Measurements from ENCODE around the gene NINJ2. TPM values are rescaled to one million over a fixed set of nuclear protein-coding genes. Genes with fewer than 3 reads are reported as not detected.
"Not testable (repeated sequence)": the region's sequence is repeated elsewhere in the genome, so short reads cannot be mapped to it uniquely, and the experiment has no call there.

NINJ2 gene
- total RNA-seq (10 to 100 TPM in 1 of 2 donors, 1 to 10 TPM in 1; 5.8 to 14.0 TPM), polyA plus RNA-seq (10 to 100 TPM; 14.6 to 28.4 TPM)
- long read RNA-seq, donor 1: 0 reads
- long read RNA-seq, donor 2: 0 reads
- long read RNA-seq, donor 3, partial matches to known transcripts: 0 of 2 reads
- long read RNA-seq, donor 3, other reads (novel, unspliced or antisense): 0 of 2 reads
- long read RNA-seq, donor 4: 0 reads
- long read RNA-seq, donor 5, partial matches to known transcripts: 0 of 2 reads
- long read RNA-seq, donor 5, other reads (novel, unspliced or antisense): 0 of 2 reads

GRCh38 chr12:663293-663871, at the start of gene NINJ2:
Gene NINJ2 (minus strand): TSS chr12:663445. CDS start chr12:663360, 85 bp downstream.
- ATAC-seq (ENCODE audit: insufficient read depth, low FRiP score) (no peak), DNase-seq (no peak)
- peak within 1 kb of the TSS in 1 of 2 donors; percentile 30 for H3K27ac ChIP-seq (ENCODE audit: low read depth in 1 of 2, low read length in 1 of 2)
- no peaks in the 10 kb centered on the region for H3K36me3 ChIP-seq (ENCODE audit: control insufficient read depth in 4 of 4, insufficient read depth in 4 of 4, low read length in 4 of 4)
- TF ChIP-seq, protein P1, sequence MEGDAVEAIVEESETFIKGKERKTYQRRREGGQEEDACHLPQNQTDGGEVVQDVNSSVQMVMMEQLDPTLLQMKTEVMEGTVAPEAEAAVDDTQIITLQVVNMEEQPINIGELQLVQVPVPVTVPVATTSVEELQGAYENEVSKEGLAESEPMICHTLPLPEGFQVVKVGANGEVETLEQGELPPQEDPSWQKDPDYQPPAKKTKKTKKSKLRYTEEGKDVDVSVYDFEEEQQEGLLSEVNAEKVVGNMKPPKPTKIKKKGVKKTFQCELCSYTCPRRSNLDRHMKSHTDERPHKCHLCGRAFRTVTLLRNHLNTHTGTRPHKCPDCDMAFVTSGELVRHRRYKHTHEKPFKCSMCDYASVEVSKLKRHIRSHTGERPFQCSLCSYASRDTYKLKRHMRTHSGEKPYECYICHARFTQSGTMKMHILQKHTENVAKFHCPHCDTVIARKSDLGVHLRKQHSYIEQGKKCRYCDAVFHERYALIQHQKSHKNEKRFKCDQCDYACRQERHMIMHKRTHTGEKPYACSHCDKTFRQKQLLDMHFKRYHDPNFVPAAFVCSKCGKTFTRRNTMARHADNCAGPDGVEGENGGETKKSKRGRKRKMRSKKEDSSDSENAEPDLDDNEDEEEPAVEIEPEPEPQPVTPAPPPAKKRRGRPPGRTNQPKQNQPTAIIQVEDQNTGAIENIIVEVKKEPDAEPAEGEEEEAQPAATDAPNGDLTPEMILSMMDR (IDR thresholded peaks at IDR 0.05; ENCODE audit: control extremely low read depth, extremely low read depth): no peak
- no peaks in the 10 kb centered on the region for H3K9me3 ChIP-seq (ENCODE audit: control insufficient read depth in 4 of 4, insufficient read depth in 3 of 4, low read length in 3 of 4)
- no peaks in the 10 kb centered on the region for H3K27me3 ChIP-seq (ENCODE audit: control insufficient read depth in 3 of 3, insufficient read depth in 3 of 3, low read length in 2 of 3)
- peaks cover 0 to 9% (median 7%) of the 10 kb centered on the region in 5 donors for H3K4me1 ChIP-seq (ENCODE audit: control insufficient read depth in 5 of 5, insufficient read depth in 5 of 5, low read length in 5 of 5)
- 72 to 76% methylated on average over 17 of the region's 17 CpGs for WGBS, 2 donors
- H3K4me3 ChIP-seq: no peak within 1 kb of the TSS
- no peak within 1 kb of the TSS for H3K9ac ChIP-seq (ENCODE audit: insufficient read depth in 1 of 2, low read length in 2 of 2)

DNA sequence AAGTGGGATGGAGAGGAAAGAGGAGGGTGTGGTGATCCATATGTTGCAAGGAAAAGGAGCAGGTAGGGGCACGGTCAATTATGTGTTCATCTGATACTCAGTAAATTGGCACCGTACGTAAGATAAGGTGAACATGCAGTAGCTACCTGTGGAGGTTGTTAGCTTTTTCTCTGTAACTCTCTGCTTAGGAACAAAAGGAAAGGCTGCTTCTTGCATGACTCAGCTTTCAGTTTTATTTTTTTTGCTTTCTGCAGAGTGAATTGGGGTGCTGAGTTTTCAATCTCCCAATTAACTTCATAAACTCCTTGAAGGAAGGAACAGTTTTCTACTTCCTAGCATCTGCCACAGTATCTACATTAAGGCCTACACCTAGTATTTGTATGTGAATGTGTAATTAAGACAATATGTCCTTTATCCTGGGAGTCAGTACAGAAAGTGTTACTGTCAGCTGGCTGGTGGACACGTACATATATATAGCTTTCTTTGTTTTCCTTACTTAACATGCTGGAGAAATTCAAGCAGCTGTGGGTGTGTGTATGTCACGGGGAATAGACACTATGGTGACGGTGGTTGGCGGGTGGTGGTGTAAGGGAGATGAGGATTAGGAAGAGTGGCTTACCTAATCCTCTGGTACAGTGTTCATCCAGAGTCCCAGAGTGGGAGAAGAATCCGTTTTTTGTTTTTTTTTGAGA, 49.1 kb upstream of the NINJ2 start:
- H3K27ac ChIP-seq (ENCODE audit: low read depth in 1 of 2, low read length in 1 of 2): peak overlapping the region in 1 of 2 donors; percentile 72
- TF ChIP-seq, protein P1 (IDR thresholded peaks at IDR 0.05; ENCODE audit: control extremely low read depth, extremely low read depth): no peak
- H3K27me3 ChIP-seq (ENCODE audit: control insufficient read depth in 3 of 3, insufficient read depth in 3 of 3, low read length in 2 of 3): no peaks in the 10 kb centered on the region
- no peaks in the 10 kb centered on the region for H3K4me1 ChIP-seq (ENCODE audit: control insufficient read depth in 5 of 5, insufficient read depth in 5 of 5, low read length in 5 of 5)
- H3K9me3 ChIP-seq (ENCODE audit: control insufficient read depth in 4 of 4, insufficient read depth in 3 of 4, low read length in 3 of 4): no peaks in the 10 kb centered on the region
- H3K4me3 ChIP-seq: no peak overlapping the region
- WGBS, 2 donors: 68 to 73% methylated on average over 8 of the region's 8 CpGs
- no peaks in the 10 kb centered on the region for H3K36me3 ChIP-seq (ENCODE audit: control insufficient read depth in 4 of 4, insufficient read depth in 4 of 4, low read length in 4 of 4)
- no peak for ATAC-seq (ENCODE audit: insufficient read depth, low FRiP score)
- no peak overlapping the region for H3K9ac ChIP-seq (ENCODE audit: insufficient read depth in 1 of 2, low read length in 2 of 2)
- DNase-seq: no peak

DNA sequence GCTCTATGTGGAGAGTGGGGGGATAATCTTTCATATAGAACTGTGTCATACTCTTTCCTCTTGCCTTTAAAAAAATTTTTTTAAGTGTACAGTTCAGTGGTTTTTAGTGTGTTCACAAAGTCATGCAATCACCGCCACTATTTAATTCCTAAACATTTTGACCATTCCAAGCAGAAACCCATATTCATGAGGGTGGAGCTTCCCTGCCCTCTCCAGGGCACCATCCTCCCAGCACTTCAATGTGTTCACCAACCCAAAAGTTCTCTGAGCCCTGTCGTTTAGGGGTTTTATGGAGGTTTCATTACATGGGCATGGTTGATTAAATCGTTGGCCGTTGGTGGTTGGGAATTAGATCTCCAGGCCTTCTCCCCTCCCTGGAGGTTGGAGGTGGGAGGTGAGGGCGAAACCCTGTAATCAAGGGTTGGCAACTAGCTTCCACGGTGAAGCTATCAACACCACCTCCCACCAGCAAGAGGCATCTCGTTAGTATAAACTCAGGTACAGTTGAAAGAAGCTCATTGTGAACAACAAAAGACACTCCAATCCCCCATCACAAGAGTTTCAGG, 46.3 kb upstream of the NINJ2 start:
- H3K27me3 ChIP-seq (ENCODE audit: control insufficient read depth in 3 of 3, insufficient read depth in 3 of 3, low read length in 2 of 3): no peaks in the 10 kb centered on the region
- WGBS, 2 donors: 89 to 95% methylated on average over 7 of the region's 7 CpGs
- ATAC-seq (ENCODE audit: insufficient read depth, low FRiP score): no peak
- H3K4me1 ChIP-seq (ENCODE audit: control insufficient read depth in 5 of 5, insufficient read depth in 5 of 5, low read length in 5 of 5): peaks cover 0 to 3% (median 0%) of the 10 kb centered on the region in 5 donors
- no peak overlapping the region for H3K27ac ChIP-seq (ENCODE audit: low read depth in 1 of 2, low read length in 1 of 2)
- H3K36me3 ChIP-seq (ENCODE audit: control insufficient read depth in 4 of 4, insufficient read depth in 4 of 4, low read length in 4 of 4): no peaks in the 10 kb centered on the region
- no peak for DNase-seq
- H3K9me3 ChIP-seq (ENCODE audit: control insufficient read depth in 4 of 4, insufficient read depth in 3 of 4, low read length in 3 of 4): no peaks in the 10 kb centered on the region
- no peak overlapping the region for H3K9ac ChIP-seq (ENCODE audit: insufficient read depth in 1 of 2, low read length in 2 of 2)
- H3K4me3 ChIP-seq: no peak overlapping the region
- TF ChIP-seq, protein P1 (IDR thresholded peaks at IDR 0.05; ENCODE audit: control extremely low read depth, extremely low read depth): no peak

DNA sequence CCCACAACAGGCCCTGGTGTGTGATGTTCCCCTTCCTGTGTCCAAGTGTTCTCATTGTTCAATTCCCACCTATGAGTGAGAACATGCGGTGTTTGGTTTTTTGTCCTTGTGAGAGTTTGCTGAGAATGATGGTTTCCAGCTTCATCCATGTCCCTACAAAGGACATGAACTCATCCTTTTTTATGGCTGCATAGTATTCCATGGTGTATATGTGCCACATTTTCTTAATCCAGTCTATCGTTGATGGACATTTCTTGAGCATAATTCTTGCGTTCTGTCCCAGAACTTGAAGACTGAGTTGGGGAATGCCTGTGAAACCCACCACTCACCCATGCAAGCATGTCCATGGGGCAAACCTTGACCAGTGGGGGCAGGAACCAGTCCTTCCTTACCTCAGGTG, 44.8 kb upstream of the NINJ2 start:
- WGBS, 2 donors: 82 to 86% methylated on average over 2 of the region's 3 CpGs
- not testable (repeated sequence) for DNase-seq; H3K9ac ChIP-seq (ENCODE audit: insufficient read depth in 1 of 2, low read length in 2 of 2); H3K4me3 ChIP-seq; H3K36me3 ChIP-seq (ENCODE audit: control insufficient read depth in 4 of 4, insufficient read depth in 4 of 4, low read length in 4 of 4); H3K4me1 ChIP-seq (ENCODE audit: control insufficient read depth in 5 of 5, insufficient read depth in 5 of 5, low read length in 5 of 5); ATAC-seq (ENCODE audit: insufficient read depth, low FRiP score); H3K27me3 ChIP-seq (ENCODE audit: control insufficient read depth in 3 of 3, insufficient read depth in 3 of 3, low read length in 2 of 3); H3K9me3 ChIP-seq (ENCODE audit: control insufficient read depth in 4 of 4, insufficient read depth in 3 of 4, low read length in 3 of 4); H3K27ac ChIP-seq (ENCODE audit: low read depth in 1 of 2, low read length in 1 of 2)

All from lung (tissue), 16 donors.